HPDE6-E6E7 (cell line): ENCODE data around the gene NAV2.
"Not testable (repeated sequence)": the region's sequence is repeated elsewhere in the genome, so short reads cannot be mapped to it uniquely, and the experiment has no call there.

ENCODE experiments used
- DNase-seq: peaks from one replicate; pipeline ENCODE4 v3.0.0; 2011; ENCODE audit warnings: missing footprints; ENCODE audit errors: extremely low spot score

The NAV2 gene

GRCh38 chr11:19949606-19950005 lies 237.0 kb downstream of the NAV2 start:
- DNase-seq = no peak

- peak; percentile 28 for DNase-seq
These were observed 239.0 kb downstream of the NAV2 start for GRCh38 chr11:19951558-19952115.

- DNase-seq = no peak
These were observed 239.5 kb downstream of the NAV2 start for GRCh38 chr11:19952116-19952605.

- DNase-seq = no peak
These were observed 240.3 kb downstream of the NAV2 start for GRCh38 chr11:19952911-19953310.

- no peak for DNase-seq
These were observed 240.7 kb downstream of the NAV2 start for GRCh38 chr11:19953336-19953735.

GRCh38 chr11:19953909-19954308 lies 241.3 kb downstream of the NAV2 start:
- DNase-seq = peak; percentile 60

GRCh38 chr11:19954899-19955298 lies 242.3 kb downstream of the NAV2 start:
- DNase-seq = no peak

- no peak for DNase-seq
These were observed 243.0 kb downstream of the NAV2 start for GRCh38 chr11:19955660-19956059.

GRCh38 chr11:19956228-19956627 lies 243.6 kb downstream of the NAV2 start:
- no peak for DNase-seq

- DNase-seq = no peak
These were observed 244.8 kb downstream of the NAV2 start for GRCh38 chr11:19957294-19957943.

GRCh38 chr11:19958204-19958603 lies 245.6 kb downstream of the NAV2 start:
- no peak for DNase-seq

- no peak for DNase-seq
These were observed 246.6 kb downstream of the NAV2 start for GRCh38 chr11:19959210-19959609.

GRCh38 chr11:19959648-19960059 lies 247.0 kb downstream of the NAV2 start:
- DNase-seq = no peak

- not testable (repeated sequence) for DNase-seq
These were observed 247.8 kb downstream of the NAV2 start for GRCh38 chr11:19960410-19960809.

GRCh38 chr11:19961225-19961624 lies 248.6 kb downstream of the NAV2 start:
- no peak for DNase-seq

GRCh38 chr11:19962053-19962800 lies 249.6 kb downstream of the NAV2 start:
- no peak for DNase-seq

- no peak for DNase-seq
These were observed 250.2 kb downstream of the NAV2 start for GRCh38 chr11:19962801-19963175.

GRCh38 chr11:19963697-19964387 lies 251.2 kb downstream of the NAV2 start:
- no peak for DNase-seq

- no peak for DNase-seq
These were observed 253.8 kb downstream of the NAV2 start for GRCh38 chr11:19966441-19966840.

GRCh38 chr11:19966927-19967326 lies 254.3 kb downstream of the NAV2 start:
- DNase-seq = no peak

- DNase-seq = no peak
These were observed 255.2 kb downstream of the NAV2 start for GRCh38 chr11:19967787-19968186.

GRCh38 chr11:19968860-19969259 lies 256.2 kb downstream of the NAV2 start:
- no peak for DNase-seq
